H1 (cell line): ENCODE measurements around the gene PGAM2. TPM values are rescaled to one million over a fixed set of nuclear protein-coding genes. Genes with fewer than 3 reads are reported as not detected.

ENCODE experiments used
- BCL11A ChIP-seq, 2 experiments: IDR thresholded peaks; one replicate each; pipeline ENCODE4 v1.6.1; 2011; ENCODE audit warnings: low read depth in 2 of 2, low read length in 2 of 2, mild to moderate bottlenecking in 2 of 2
- CHD1 ChIP-seq: IDR thresholded peaks from 2 replicates; pipeline ENCODE4 v1.6.1; 2012; ENCODE audit warnings: low read depth, low read length, improper control_type of control experiment
- TEAD4 ChIP-seq: IDR thresholded peaks from 2 replicates; pipeline ENCODE4 v1.6.1; 2012; ENCODE audit warnings: low read depth, low read length, inconsistent platforms, mixed read lengths
- ZNF274 ChIP-seq: IDR thresholded peaks from 2 replicates; pipeline ENCODE4 v1.7.0; 2012; ENCODE audit warnings: low read length, borderline replicate concordance; ENCODE audit errors: extremely low read depth
- polyA plus RNA-seq, 7 experiments: library from polyadenylated mRNA; depleted of rRNA in 3 of 7; stranded (reverse) in 5 of 7; unstranded in 2 of 7; fragments of >200 nt in 5 of 7; fragments of 200-250 nt in 2 of 7; gene quantifications; 1 replicate in 5 of 7; 2 replicates in 1 of 7; 4 replicates in 1 of 7; pipeline versions ENCODE4 v1.2.1 to v1.2.3, GENCODE V29; 2011 to 2013; ENCODE audit warnings: missing spikeins in 2 of 7, mixed read lengths in 2 of 7
- total RNA-seq: library from RNA; stranded (reverse); fragmentation: NEBNext Ultra II Directional; extraction: Animal tissue kit (Norgen Biotek cat#: 25700); gene quantifications from 2 replicates; pipeline ENCODE4 v1.2.1, GENCODE V29; 2021
- TF ChIP-seq, protein P1 (sequence below): fragments of 300-600 bp; sonication (generic); IDR thresholded peaks from 2 replicates; pipeline ENCODE4 v1.7.1; 2012; ENCODE audit warnings: low read length, moderate library complexity, mild to moderate bottlenecking, inconsistent platforms; ENCODE audit not compliant: insufficient replicate concordance

Gene PGAM2
- total and polyA plus RNA-seq, 2 of the 8 experiments (the other 6 are each of a cell fraction or from before 2014, with no cell fraction given): 2.1 to 2.9 TPM

DNA sequence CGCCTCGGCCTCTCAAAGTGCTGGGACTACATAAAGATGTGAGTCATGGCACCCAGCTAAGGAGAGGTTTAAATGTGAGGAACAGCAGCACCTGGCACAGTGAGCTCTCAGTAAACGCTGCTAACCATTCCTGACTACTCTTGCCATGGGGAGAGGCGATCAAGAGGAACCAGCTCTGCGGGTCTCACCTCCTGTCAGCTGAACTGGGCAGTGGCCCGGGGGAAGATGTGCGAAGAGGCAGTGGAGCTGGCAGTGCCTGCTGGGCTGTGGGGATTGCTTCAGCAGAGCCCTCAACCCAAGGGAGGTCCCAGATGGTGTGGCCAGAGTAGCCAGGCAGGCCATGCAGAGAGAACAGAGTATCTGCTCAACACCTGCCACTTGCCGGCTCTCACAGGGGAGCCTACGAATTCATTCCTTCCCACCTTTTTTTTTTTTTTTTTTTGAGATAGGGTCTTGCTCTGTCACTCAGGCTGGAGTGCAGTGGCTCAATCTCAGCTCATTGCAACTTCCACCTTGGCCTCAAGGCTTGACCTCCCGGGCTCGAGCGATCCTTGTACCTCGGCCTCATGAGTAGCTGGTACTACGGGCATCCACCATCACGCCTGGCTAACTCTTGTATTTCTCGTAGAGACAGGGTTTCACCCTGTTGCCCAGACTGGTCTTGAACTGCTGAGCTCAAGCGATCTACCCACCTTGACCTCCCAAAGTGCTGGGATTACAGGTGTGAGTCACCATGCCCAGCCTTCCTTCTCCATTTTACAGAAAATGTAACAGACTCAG lies 10.1 kb upstream of the PGAM2 start (continued):
- TF ChIP-seq, protein P1, sequence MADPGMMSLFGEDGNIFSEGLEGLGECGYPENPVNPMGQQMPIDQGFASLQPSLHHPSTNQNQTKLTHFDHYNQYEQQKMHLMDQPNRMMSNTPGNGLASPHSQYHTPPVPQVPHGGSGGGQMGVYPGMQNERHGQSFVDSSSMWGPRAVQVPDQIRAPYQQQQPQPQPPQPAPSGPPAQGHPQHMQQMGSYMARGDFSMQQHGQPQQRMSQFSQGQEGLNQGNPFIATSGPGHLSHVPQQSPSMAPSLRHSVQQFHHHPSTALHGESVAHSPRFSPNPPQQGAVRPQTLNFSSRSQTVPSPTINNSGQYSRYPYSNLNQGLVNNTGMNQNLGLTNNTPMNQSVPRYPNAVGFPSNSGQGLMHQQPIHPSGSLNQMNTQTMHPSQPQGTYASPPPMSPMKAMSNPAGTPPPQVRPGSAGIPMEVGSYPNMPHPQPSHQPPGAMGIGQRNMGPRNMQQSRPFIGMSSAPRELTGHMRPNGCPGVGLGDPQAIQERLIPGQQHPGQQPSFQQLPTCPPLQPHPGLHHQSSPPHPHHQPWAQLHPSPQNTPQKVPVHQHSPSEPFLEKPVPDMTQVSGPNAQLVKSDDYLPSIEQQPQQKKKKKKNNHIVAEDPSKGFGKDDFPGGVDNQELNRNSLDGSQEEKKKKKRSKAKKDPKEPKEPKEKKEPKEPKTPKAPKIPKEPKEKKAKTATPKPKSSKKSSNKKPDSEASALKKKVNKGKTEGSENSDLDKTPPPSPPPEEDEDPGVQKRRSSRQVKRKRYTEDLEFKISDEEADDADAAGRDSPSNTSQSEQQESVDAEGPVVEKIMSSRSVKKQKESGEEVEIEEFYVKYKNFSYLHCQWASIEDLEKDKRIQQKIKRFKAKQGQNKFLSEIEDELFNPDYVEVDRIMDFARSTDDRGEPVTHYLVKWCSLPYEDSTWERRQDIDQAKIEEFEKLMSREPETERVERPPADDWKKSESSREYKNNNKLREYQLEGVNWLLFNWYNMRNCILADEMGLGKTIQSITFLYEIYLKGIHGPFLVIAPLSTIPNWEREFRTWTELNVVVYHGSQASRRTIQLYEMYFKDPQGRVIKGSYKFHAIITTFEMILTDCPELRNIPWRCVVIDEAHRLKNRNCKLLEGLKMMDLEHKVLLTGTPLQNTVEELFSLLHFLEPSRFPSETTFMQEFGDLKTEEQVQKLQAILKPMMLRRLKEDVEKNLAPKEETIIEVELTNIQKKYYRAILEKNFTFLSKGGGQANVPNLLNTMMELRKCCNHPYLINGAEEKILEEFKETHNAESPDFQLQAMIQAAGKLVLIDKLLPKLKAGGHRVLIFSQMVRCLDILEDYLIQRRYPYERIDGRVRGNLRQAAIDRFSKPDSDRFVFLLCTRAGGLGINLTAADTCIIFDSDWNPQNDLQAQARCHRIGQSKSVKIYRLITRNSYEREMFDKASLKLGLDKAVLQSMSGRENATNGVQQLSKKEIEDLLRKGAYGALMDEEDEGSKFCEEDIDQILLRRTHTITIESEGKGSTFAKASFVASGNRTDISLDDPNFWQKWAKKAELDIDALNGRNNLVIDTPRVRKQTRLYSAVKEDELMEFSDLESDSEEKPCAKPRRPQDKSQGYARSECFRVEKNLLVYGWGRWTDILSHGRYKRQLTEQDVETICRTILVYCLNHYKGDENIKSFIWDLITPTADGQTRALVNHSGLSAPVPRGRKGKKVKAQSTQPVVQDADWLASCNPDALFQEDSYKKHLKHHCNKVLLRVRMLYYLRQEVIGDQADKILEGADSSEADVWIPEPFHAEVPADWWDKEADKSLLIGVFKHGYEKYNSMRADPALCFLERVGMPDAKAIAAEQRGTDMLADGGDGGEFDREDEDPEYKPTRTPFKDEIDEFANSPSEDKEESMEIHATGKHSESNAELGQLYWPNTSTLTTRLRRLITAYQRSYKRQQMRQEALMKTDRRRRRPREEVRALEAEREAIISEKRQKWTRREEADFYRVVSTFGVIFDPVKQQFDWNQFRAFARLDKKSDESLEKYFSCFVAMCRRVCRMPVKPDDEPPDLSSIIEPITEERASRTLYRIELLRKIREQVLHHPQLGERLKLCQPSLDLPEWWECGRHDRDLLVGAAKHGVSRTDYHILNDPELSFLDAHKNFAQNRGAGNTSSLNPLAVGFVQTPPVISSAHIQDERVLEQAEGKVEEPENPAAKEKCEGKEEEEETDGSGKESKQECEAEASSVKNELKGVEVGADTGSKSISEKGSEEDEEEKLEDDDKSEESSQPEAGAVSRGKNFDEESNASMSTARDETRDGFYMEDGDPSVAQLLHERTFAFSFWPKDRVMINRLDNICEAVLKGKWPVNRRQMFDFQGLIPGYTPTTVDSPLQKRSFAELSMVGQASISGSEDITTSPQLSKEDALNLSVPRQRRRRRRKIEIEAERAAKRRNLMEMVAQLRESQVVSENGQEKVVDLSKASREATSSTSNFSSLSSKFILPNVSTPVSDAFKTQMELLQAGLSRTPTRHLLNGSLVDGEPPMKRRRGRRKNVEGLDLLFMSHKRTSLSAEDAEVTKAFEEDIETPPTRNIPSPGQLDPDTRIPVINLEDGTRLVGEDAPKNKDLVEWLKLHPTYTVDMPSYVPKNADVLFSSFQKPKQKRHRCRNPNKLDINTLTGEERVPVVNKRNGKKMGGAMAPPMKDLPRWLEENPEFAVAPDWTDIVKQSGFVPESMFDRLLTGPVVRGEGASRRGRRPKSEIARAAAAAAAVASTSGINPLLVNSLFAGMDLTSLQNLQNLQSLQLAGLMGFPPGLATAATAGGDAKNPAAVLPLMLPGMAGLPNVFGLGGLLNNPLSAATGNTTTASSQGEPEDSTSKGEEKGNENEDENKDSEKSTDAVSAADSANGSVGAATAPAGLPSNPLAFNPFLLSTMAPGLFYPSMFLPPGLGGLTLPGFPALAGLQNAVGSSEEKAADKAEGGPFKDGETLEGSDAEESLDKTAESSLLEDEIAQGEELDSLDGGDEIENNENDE: no peak
- no peak for TF ChIP-seq CHD1
- TF ChIP-seq ZNF274: no peak
- no peak for TF ChIP-seq TEAD4
- no peak for TF ChIP-seq BCL11A (IDR thresholded peaks at IDR 0.05; ENCODE audit: low read depth in 2 of 2, low read length in 2 of 2)
